ENCODE data around the gene MPV17.

GRCh38 chr2:27282892-27283291, 40.0 kb downstream of the MPV17 start:
- no peak for TF ChIP-seq CTCF (IDR thresholded peaks at IDR 0.05 in 8 of 11, conservative IDR thresholded peaks at IDR 0.05 in 3 of 11)
- no peak for TF ChIP-seq POLR2AphosphoS5 (IDR thresholded peaks at IDR 0.05)

All from spleen (tissue), 7 donors.